ENCODE results near the gene AGBL4. TPM values are rescaled to one million over a fixed set of nuclear protein-coding genes. Genes with fewer than 3 reads are reported as not detected.

AGBL4 gene
- total RNA-seq, 1 donor from 2014 or later, result not detected

DNA sequence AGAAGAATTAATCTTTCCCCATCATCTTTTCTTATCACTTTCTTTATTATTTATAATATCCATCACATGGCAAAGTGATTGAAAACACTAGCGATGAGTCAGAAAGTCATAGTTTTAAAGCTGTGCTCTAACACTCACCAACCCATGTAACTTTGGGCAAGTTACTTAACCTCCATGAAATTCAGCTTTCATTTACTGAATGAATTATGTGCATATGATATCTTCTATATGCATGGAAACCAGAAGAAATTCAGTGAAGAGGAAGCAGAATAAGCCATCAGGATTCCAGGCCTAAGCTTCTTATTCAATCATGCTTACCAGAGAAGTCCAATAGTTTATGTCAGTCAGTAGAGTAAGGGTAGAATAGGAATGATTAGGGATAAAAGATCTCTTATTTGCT, 300.1 kb downstream of the AGBL4 start:
- intact Hi-C loops (cut with micrococcal nuclease), result no loop called here

DNA sequence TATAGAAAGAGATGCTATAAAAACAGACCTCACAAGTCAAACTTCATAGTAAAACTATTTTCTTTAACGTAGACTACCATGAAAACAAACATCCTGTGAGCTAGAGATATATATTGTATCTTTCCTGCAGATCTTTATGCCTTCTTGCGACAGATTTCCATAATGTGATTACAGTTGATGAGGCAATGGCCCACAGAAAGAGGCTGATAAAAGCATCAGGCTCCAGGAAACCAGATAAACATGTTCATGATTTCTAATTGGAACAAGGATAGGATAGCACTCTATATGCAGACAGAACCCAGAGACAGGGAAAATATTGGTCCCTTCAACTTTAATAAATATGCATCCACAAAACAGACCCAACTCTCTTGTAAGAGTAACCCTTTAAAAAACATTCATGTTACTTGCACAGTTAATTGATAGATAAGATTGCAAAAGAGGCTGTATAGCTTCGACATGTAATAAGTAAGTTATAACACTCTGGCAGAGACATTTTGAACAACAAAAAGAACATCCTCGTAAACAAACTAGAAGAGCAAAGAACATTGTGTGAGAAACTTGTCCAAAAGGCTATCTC, 329.4 kb downstream of the AGBL4 start:
- intact Hi-C loops (cut with micrococcal nuclease), result no loop called here

- intact Hi-C loops (cut with micrococcal nuclease), result no loop called here
Observed at GRCh38 chr1:49686107-49686506, 337.6 kb downstream of the AGBL4 start.

DNA sequence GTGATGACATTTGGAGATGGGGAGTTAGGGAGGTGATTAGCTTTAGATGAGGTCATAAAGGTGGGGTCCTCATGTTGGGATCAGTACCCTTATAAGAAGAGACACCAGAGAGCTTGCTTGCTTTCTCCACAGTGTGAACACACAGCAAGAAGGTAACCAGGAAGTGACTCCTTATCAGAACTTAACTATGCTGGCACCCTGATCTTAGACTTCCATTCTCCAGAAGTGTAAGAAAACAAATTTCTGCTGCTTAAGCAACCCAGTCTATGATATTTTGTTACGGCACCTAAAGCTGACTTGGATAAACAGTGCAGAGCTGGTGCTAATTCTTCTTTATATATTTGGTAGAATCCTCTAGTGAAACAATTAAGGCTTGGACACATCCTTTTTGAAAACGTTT, 346.0 kb downstream of the AGBL4 start:
- intact Hi-C loops (cut with micrococcal nuclease), result no loop called here

DNA sequence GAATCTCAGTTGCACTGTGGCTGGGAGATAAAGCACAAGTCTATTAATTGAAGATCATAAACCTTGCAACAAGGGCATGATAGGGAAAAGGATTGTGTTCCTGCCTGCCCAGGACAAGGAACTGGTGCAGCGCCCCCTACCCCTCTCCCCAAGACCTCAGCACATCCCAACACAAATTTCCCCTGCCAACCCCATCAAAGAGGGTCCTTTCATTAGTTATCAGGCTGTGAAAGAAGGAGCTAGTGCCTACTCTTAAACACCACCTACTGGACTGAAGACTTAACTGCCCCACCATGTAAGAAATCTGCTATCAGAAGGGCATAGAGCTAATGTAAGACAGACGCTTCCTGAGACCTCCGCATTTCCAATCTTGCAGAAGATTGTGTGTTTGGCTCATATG, 372.6 kb downstream of the AGBL4 start:
- intact Hi-C loops (cut with micrococcal nuclease), result no loop called here

GRCh38 chr1:49630156-49630555, 393.6 kb downstream of the AGBL4 start:
- intact Hi-C loops (cut with micrococcal nuclease), result no loop called here

- intact Hi-C loops (cut with micrococcal nuclease), result no loop called here
Observed at GRCh38 chr1:49627781-49628180, 396.0 kb downstream of the AGBL4 start.

DNA sequence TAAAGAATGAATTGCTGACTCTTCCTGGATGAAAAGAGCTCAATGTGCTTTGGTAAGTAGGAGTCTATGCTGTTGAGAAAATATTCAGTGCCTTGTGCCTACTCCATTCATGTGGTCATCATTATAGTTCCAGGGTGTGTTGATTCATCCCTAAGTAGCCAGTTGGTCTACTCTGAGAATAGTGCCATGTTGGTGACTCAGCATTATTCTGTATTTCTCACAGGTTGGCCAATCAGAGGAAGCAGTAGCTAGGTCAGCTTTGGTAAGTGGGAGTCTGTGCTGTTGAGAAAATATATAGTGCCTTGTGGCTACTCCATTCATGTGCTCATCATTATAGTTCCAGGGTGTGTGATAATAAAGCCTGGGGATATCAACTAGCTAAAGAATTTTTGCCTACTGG, 397.3 kb downstream of the AGBL4 start:
- intact Hi-C loops (cut with micrococcal nuclease), result no loop called here

DNA sequence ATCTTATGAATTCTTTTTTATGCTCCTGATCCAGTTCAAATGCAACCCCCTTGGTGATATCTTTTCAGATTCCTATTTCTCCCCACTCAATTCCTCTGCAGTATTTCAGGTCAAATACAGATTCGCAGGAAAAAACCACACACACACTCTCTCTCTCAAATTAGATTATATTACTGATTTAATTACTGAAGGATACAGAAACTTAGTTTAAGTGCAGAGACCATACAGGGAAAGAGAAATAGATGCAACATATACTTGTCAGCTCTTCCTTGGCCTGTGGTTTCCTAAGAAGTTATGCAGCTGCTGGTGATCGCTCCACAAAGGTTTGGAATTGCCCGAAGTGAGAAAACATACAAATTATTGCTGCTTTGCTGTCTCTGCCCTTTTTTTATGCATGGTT, 400.9 kb downstream of the AGBL4 start:
- intact Hi-C loops (cut with micrococcal nuclease), result no loop called here

GRCh38 chr1:49606082-49606481, 417.7 kb downstream of the AGBL4 start:
- intact Hi-C loops (cut with micrococcal nuclease), result no loop called here

DNA sequence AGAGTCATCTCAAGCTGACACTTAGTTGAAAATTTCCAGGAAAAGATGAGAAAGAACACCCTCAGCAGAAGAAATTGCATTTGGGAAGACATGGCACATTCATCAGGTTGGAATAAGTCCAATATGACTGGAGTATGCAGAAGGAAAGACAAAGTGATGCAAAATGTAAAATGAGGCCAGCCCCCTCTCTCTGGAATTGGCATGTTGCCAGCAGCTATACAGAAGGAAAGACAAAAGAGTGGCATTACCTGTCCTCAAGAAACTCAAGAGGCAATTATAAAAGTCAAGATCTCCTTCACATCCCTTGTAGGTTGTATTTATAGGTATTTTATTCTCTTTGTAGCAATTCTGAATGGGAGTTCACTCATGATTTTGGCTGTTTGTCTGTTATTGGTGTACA, 426.3 kb downstream of the AGBL4 start:
- intact Hi-C loops (cut with micrococcal nuclease), result no loop called here

DNA sequence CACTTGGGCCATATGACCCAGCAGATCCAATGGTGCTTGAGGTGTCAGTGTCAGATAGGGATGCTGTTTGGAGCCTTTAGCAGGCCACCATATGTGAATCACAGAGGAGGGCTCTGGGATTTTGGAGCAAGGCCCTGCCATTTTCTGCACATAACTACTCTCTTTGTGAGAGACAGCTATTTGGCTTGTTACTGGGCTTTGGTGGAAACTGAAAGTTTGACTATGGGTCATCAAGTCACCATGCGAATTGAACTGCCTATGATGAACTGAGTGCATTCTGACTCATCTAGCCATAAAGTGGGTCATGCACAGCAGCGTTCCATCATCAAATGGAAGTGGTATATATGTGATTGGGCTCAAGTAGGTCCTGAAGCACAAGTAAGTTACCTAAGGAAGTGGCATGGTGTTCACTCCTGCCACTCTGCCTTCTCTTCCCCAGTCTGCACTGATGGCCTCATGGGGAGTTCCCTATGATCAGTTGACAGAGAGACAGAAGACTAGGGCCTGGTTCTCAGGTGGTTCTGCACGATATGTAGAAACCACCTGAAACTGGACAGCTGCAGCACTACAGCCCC, 447.3 kb downstream of the AGBL4 start:
- intact Hi-C loops (cut with micrococcal nuclease), result no loop called here

DNA sequence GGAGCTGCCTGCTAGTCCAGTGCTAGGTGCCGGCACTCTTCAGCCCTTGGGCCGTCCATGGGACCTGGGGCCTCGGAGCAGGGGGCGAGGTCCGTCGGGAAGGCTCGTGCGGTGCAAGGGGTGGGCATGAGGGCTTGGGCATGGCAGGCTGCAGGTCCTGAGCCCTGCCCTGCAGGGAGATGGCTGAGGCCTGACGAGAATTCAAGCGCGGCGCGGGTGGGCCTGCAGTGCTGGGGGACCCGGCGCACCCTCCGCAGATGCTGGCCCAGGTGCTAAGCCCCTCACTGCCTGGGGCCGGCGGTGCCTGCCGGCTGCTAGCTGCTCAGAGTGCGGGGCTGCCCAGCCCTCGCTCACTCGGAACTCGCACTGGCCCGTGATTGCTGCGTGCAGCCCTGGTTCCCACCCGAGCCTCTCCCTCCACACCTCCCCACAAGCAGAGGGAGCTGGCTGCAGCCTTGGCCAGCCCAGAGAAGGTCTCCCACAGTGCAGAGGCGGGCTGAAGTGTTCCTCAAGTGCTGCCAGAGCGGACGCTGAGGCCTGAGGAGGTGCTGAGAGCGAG, 467.0 kb downstream of the AGBL4 start:
- intact Hi-C loops (cut with micrococcal nuclease), result no loop called here

- intact Hi-C loops (cut with micrococcal nuclease), result no loop called here
Observed at GRCh38 chr1:49552101-49552500, 471.7 kb downstream of the AGBL4 start.

GRCh38 chr1:49544615-49545014, 479.1 kb downstream of the AGBL4 start:
- intact Hi-C loops (cut with micrococcal nuclease), result no loop called here

- intact Hi-C loops (cut with micrococcal nuclease), result no loop called here
Observed at GRCh38 chr1:49541096-49541752, 482.5 kb downstream of the AGBL4 start.

- intact Hi-C loops (cut with micrococcal nuclease), result no loop called here
Observed at GRCh38 chr1:49527606-49528305, 496.0 kb downstream of the AGBL4 start.

DNA sequence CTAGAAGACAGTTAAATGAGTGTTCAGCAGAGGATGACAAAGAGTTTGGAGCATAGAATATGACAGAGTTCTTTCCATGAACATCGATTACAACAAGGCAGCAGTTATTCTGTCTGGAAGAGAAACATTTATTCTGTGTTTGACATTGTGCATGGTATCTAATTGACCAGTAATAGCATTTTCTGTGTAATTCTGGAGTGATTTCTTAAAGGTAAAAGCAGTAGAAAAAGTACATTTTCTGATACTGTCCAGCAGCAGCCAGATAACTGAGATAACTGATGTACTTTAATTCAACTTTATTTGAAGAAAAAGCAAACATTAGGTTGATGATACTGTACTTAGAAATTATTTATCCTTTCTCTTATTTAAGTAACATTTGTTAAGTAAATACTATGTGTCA, 497.1 kb downstream of the AGBL4 start:
- intact Hi-C loops (cut with micrococcal nuclease), result no loop called here

DNA sequence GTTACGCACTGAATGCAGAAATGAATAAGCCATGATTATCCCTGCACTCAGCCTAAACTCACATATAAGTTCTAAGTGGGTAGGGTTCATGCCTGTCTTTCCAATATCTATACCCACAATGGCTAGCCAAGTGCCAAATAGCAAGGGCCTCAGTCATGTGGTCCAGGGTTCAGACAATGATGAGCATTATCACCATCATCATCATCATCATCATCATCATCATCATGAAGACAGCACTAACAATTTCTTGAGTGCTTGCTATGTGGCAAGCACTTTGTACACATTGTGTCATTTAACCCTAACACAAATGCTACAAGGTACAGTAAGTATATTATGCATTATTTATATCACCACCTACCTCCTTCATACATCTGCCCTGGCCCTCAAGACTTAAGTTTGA, 500.0 kb downstream of the AGBL4 start:
- intact Hi-C loops (cut with micrococcal nuclease), result no loop called here

DNA sequence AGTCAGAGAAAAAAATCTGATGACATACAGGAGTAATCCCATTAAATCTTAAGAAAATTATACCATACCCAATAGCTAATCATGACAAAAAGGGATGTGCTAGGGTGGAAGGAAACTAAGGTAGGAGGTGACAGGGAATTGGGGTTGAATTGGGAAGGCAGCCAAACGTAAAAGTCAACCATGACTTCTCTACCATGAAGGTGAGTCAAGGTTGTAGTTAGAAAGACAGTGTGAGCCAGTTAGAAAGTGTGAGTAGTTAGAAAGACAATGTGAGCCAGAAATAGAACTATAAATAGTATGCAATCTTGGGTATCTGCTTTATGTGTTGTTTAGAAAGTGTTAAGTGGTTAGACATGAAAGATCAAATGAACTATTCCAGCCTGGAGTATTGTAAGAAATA, 556.8 kb downstream of the AGBL4 start:
- intact Hi-C loops (cut with micrococcal nuclease), result no loop called here

- intact Hi-C loops (cut with micrococcal nuclease), result no loop called here
Observed at GRCh38 chr1:49465486-49466185, 558.1 kb downstream of the AGBL4 start.

- intact Hi-C loops (cut with micrococcal nuclease), result no loop called here
Observed at GRCh38 chr1:49448200-49448599, 575.6 kb downstream of the AGBL4 start.
